Gastroesophageal sphincter (tissue), 3 donors: ENCODE results near the gene DUSP3.

Experiments used
- CTCF ChIP-seq, 4 experiments: fragments of 200-600 bp in 2 of 4; fragments of 450-650 bp in 2 of 4; sonication (generic) in 1 of 4; IDR thresholded peaks; one replicate each; pipeline ENCODE4 v1.5.1; 2017 to 2019; ENCODE audit warnings: antibody characterized with exemption in 4 of 4, mild to moderate bottlenecking in 2 of 4, moderate library complexity in 2 of 4
- POLR2AphosphoS5 ChIP-seq: sonication (generic); formaldehyde crosslinking; IDR thresholded peaks from one replicate; pipeline ENCODE4 v1.6.1; 2017; ENCODE audit warnings: antibody characterized with exemption

GRCh38 chr17:43722870-43723665, 55.7 kb downstream of the DUSP3 start:
- no peak for TF ChIP-seq CTCF (IDR thresholded peaks at IDR 0.05)
- TF ChIP-seq POLR2AphosphoS5 = no peak
